Epithelial cell of esophagus (primary cell): ENCODE measurements around the gene PLEKHA6.
A peak's percentile ranks its signal among the peaks of the same experiment; 100 is the strongest.

Experiments
- DNase-seq: peaks from one replicate; pipeline ENCODE4 v3.0.0; 2010; ENCODE audit warnings: low read depth
- H3K4me3 ChIP-seq: 2 replicates; pipeline ENCODE4 v1.5.1; 2011; ENCODE audit warnings: mild to moderate bottlenecking, low read length, control low read depth
- CTCF ChIP-seq: IDR thresholded peaks from 2 replicates; pipeline ENCODE4 v1.5.1; 2011; ENCODE audit warnings: low read depth, mild to moderate bottlenecking, low read length, control low read depth, inconsistent platforms; ENCODE audit not compliant: insufficient read depth; ENCODE audit errors: missing control alignments

Gene PLEKHA6

GRCh38 chr1:204308023-204308628 lies 51.6 kb downstream of the PLEKHA6 start:
- no peak for DNase-seq
- no peak for TF ChIP-seq CTCF
- no peak overlapping the region for H3K4me3 ChIP-seq

GRCh38 chr1:204307334-204307883 lies 52.3 kb downstream of the PLEKHA6 start:
- DNase-seq, result peak; percentile 30
- no peak for TF ChIP-seq CTCF
- H3K4me3 ChIP-seq, result no peak overlapping the region

- DNase-seq, result no peak
- no peak for TF ChIP-seq CTCF
- H3K4me3 ChIP-seq, result no peak overlapping the region
Observed at GRCh38 chr1:204306076-204306475, 53.7 kb downstream of the PLEKHA6 start.

- TF ChIP-seq CTCF, result no peak
- no peak overlapping the region for H3K4me3 ChIP-seq
- no peak for DNase-seq
Observed at GRCh38 chr1:204304067-204304466, 55.7 kb downstream of the PLEKHA6 start.

- no peak for DNase-seq
- H3K4me3 ChIP-seq, result no peak overlapping the region
- no peak for TF ChIP-seq CTCF
Observed at GRCh38 chr1:204302769-204303168, 57.0 kb downstream of the PLEKHA6 start.

GRCh38 chr1:204301171-204301957 lies 58.4 kb downstream of the PLEKHA6 start:
- peak; percentile 99 for DNase-seq
- TF ChIP-seq CTCF, result no peak
- H3K4me3 ChIP-seq, result no peak overlapping the region
